HEK293 (cell line): ENCODE measurements around the gene DNM1.

Source experiments
- BCL11A ChIP-seq: fragments of 450-650 bp; formaldehyde crosslinking; IDR thresholded peaks from 2 replicates; pipeline ENCODE4 v1.5.1; 2016; ENCODE audit warnings: low read depth, missing biosample characterization, missing genetic modification characterization
- BCL11B ChIP-seq: fragments of 450-650 bp; formaldehyde crosslinking; IDR thresholded peaks from 2 replicates; pipeline ENCODE4 v1.5.1; 2016; ENCODE audit warnings: low read depth, missing biosample characterization, missing genetic modification characterization
- HOXD13 ChIP-seq: sonication (generic); formaldehyde crosslinking; IDR thresholded peaks from 2 replicates; pipeline ENCODE4 v1.8.0; 2022; ENCODE audit warnings: missing genetic modification reagents, borderline replicate concordance
- MZF1 ChIP-seq: fragments of 450-650 bp; formaldehyde crosslinking; IDR thresholded peaks from 2 replicates; pipeline ENCODE4 v1.5.1; 2017; ENCODE audit warnings: missing biosample characterization, missing genetic modification characterization, borderline replicate concordance
- PRDM2 ChIP-seq: fragments of 450-650 bp; formaldehyde crosslinking; IDR thresholded peaks from 2 replicates; pipeline ENCODE4 v1.5.1; 2016; ENCODE audit warnings: missing biosample characterization, missing genetic modification characterization, borderline replicate concordance
- SCRT1 ChIP-seq: fragments of 450-650 bp; formaldehyde crosslinking; IDR thresholded peaks from 2 replicates; pipeline ENCODE4 v1.5.1; 2016; ENCODE audit warnings: missing biosample characterization, missing genetic modification characterization, borderline replicate concordance
- TCF7L2 ChIP-seq: IDR thresholded peaks from 2 replicates; pipeline ENCODE4 v1.6.1; 2011; ENCODE audit warnings: low read depth, mild to moderate bottlenecking, inconsistent platforms, low read length, moderate library complexity, borderline replicate concordance
- ZBTB44 ChIP-seq: fragments of 450-650 bp; IDR thresholded peaks from 2 replicates; pipeline ENCODE4 v1.5.1; 2018; ENCODE audit warnings: missing biosample characterization, mild to moderate bottlenecking, missing genetic modification characterization
- ZBTB48 ChIP-seq: fragments of 450-650 bp; formaldehyde crosslinking; IDR thresholded peaks from 2 replicates; pipeline ENCODE4 v1.5.1; 2016; ENCODE audit warnings: missing biosample characterization, missing genetic modification characterization
- ZBTB49 ChIP-seq: fragments of 450-650 bp; formaldehyde crosslinking; IDR thresholded peaks from 2 replicates; pipeline ENCODE4 v1.5.1; 2016; ENCODE audit warnings: missing biosample characterization, missing genetic modification characterization, low read depth
- ZFP69B ChIP-seq: fragments of 450-650 bp; formaldehyde crosslinking; IDR thresholded peaks from 2 replicates; pipeline ENCODE4 v1.5.1; 2016; ENCODE audit warnings: missing biosample characterization, missing genetic modification characterization
- ZNF114 ChIP-seq: fragments of 450-650 bp; formaldehyde crosslinking; IDR thresholded peaks from 2 replicates; pipeline ENCODE4 v1.5.0; 2017; ENCODE audit warnings: missing biosample characterization, missing genetic modification characterization
- ZNF138 ChIP-seq: fragments of 450-650 bp; formaldehyde crosslinking; IDR thresholded peaks from 2 replicates; pipeline ENCODE4 v1.5.1; 2016; ENCODE audit warnings: missing biosample characterization, missing genetic modification characterization, borderline replicate concordance
- ZNF175 ChIP-seq: fragments of 450-650 bp; formaldehyde crosslinking; IDR thresholded peaks from 2 replicates; pipeline ENCODE4 v1.5.1; 2016; ENCODE audit warnings: missing biosample characterization, missing genetic modification characterization
- ZNF19 ChIP-seq: fragments of 450-650 bp; formaldehyde crosslinking; IDR thresholded peaks from 2 replicates; pipeline ENCODE4; 2016; ENCODE audit warnings: missing biosample characterization, missing genetic modification characterization, low read depth
- ZNF211 ChIP-seq: fragments of 450-650 bp; formaldehyde crosslinking; IDR thresholded peaks from 2 replicates; pipeline ENCODE4 v1.5.1; 2016; ENCODE audit warnings: low read depth, missing biosample characterization, missing genetic modification characterization
- ZNF239 ChIP-seq: fragments of 450-650 bp; formaldehyde crosslinking; IDR thresholded peaks from 2 replicates; pipeline ENCODE4 v1.5.1; 2016; ENCODE audit warnings: missing biosample characterization, missing genetic modification characterization
- ZNF292 ChIP-seq: fragments of 450-650 bp; formaldehyde crosslinking; IDR thresholded peaks from 2 replicates; pipeline ENCODE4 v1.5.1; 2016; ENCODE audit warnings: low read depth, missing biosample characterization, missing genetic modification characterization, borderline replicate concordance
- ZNF48 ChIP-seq: fragments of 450-650 bp; formaldehyde crosslinking; IDR thresholded peaks from 2 replicates; pipeline ENCODE4 v1.5.1; 2016; ENCODE audit warnings: missing biosample characterization, missing genetic modification characterization
- ZNF514 ChIP-seq: fragments of 450-650 bp; formaldehyde crosslinking; IDR thresholded peaks from 2 replicates; pipeline ENCODE4 v1.5.1; 2016; ENCODE audit warnings: missing biosample characterization, missing genetic modification characterization
- ZNF585B ChIP-seq: fragments of 450-650 bp; formaldehyde crosslinking; IDR thresholded peaks from 2 replicates; pipeline ENCODE4 v1.5.1; 2016; ENCODE audit warnings: missing biosample characterization, missing genetic modification characterization
- ZNF664 ChIP-seq: fragments of 450-650 bp; formaldehyde crosslinking; IDR thresholded peaks from 2 replicates; pipeline ENCODE4 v1.5.1; 2016; ENCODE audit warnings: missing biosample characterization, missing genetic modification characterization
- ZNF677 ChIP-seq: fragments of 450-650 bp; IDR thresholded peaks from 2 replicates; pipeline ENCODE4 v1.5.0; 2018; ENCODE audit warnings: missing biosample characterization, mild to moderate bottlenecking, missing genetic modification characterization, moderate library complexity
- ZSCAN16 ChIP-seq: fragments of 450-650 bp; formaldehyde crosslinking; IDR thresholded peaks from 2 replicates; pipeline ENCODE4 v1.5.1; 2016; ENCODE audit warnings: missing biosample characterization, missing genetic modification characterization
- TF ChIP-seq, protein P1 (sequence below): fragments of 450-650 bp; formaldehyde crosslinking; IDR thresholded peaks from 2 replicates; pipeline ENCODE4 v1.5.1; 2016; ENCODE audit warnings: missing biosample characterization, missing genetic modification characterization
- TF ChIP-seq, protein P2 (sequence below): fragments of 450-650 bp; formaldehyde crosslinking; IDR thresholded peaks from 2 replicates; pipeline ENCODE4 v1.5.1; 2016; ENCODE audit warnings: missing biosample characterization, missing genetic modification characterization

DNM1 gene

GRCh38 chr9:128203707-128204551, 750 bp downstream of the DNM1 start (continued):
- TF ChIP-seq ZNF175 (tag by site-specific recombination) (no peak), ZNF677 (tag by site-specific recombination) (no peak), HOXD13 (CRISPR knock-in tag) (no peak), ZFP69B (tag by site-specific recombination) (no peak), ZNF19 (tag by site-specific recombination) (no peak), ZNF239 (tag by site-specific recombination) (no peak), ZBTB48 (tag by site-specific recombination) (peak; percentile 97), ZNF114 (tag by site-specific recombination) (no peak), ZNF585B (tag by site-specific recombination) (no peak), ZNF48 (no peak), TCF7L2 (no peak), BCL11B (tag by site-specific recombination) (no peak), ZNF514 (tag by site-specific recombination) (no peak), MZF1 (tag by site-specific recombination) (peak; percentile 45; the same call in 1 of the 2 replicates), ZSCAN16 (tag by site-specific recombination) (no peak), ZNF292 (tag by site-specific recombination) (no peak), ZNF211 (no peak), ZBTB49 (no peak), PRDM2 (tag by site-specific recombination) (no peak), SCRT1 (tag by site-specific recombination) (no peak), ZNF664 (no peak), ZNF138 (tag by site-specific recombination) (no peak), BCL11A (no peak), ZBTB44 (tag by site-specific recombination) (no peak)
- TF ChIP-seq, protein P1, sequence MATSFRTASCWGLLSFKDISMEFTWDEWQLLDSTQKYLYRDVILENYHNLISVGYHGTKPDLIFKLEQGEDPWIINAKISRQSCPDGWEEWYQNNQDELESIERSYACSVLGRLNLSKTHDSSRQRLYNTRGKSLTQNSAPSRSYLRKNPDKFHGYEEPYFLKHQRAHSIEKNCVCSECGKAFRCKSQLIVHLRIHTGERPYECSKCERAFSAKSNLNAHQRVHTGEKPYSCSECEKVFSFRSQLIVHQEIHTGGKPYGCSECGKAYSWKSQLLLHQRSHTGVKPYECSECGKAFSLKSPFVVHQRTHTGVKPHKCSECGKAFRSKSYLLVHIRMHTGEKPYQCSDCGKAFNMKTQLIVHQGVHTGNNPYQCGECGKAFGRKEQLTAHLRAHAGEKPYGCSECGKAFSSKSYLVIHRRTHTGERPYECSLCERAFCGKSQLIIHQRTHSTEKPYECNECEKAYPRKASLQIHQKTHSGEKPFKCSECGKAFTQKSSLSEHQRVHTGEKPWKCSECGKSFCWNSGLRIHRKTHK (tag by site-specific recombination) = no peak
- TF ChIP-seq, protein P2, sequence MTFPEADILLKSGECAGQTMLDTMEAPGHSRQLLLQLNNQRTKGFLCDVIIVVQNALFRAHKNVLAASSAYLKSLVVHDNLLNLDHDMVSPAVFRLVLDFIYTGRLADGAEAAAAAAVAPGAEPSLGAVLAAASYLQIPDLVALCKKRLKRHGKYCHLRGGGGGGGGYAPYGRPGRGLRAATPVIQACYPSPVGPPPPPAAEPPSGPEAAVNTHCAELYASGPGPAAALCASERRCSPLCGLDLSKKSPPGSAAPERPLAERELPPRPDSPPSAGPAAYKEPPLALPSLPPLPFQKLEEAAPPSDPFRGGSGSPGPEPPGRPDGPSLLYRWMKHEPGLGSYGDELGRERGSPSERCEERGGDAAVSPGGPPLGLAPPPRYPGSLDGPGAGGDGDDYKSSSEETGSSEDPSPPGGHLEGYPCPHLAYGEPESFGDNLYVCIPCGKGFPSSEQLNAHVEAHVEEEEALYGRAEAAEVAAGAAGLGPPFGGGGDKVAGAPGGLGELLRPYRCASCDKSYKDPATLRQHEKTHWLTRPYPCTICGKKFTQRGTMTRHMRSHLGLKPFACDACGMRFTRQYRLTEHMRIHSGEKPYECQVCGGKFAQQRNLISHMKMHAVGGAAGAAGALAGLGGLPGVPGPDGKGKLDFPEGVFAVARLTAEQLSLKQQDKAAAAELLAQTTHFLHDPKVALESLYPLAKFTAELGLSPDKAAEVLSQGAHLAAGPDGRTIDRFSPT (tag by site-specific recombination) = peak; percentile 88; the same call in 1 of the 2 replicates
